ENCODE measurements around the gene PITPNM2. TPM values are rescaled to one million over a fixed set of nuclear protein-coding genes. Genes with fewer than 3 reads are reported as not detected.

Gene PITPNM2
- total RNA-seq, 2 experiments from 2014 or later = 15.3 to 17.9 TPM

DNA sequence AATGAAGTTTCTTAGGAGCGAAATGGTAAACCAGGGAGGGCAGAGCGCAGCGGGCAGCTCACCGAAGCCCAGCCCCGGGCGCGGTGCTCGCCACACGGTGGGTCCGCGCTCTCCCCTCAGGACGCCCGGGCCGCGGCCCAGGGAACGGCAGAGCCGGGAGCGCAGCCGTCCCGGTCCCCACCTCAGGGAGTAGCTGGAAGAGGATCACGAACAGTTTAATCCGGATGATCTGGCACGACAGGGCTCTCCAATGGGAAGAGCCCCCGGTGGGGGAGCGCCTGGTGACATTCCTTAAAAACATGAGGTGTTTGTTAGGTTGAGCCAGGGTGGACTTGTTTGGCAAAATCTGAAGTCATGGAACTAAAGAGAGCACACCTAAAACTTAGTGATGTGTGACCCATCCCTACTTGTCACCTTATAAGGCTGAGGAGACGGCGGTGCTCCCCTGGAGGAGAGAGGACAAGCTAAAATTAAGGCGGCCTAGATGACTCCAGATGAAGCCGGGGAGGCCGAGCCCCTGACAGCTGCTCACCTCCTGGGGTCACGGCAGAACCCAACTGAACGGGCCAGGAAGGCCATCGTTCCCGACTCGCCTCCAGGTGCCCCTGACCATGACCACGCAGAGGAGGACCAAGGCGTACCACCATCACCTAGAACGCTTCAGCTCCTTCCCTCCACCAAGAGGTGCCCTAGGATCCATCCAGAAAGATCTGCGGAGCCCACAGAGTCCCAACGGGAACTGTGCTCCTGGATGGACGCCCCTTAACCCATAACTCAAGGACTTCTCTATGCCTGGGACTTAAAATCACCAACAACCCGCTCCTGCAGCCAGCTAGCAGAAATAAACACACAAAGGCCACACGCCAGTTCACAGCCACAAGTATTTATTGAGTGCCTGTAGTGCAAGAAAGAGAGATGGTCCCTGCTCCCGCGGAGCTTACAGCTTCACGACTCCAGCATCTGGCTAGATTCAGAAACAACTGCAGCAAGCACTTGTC, 866 bp upstream of the PITPNM2 start:
- Mint-ChIP-seq H3K36me3 (ENCODE audit: low read depth) (peaks cover 8% of the 10 kb centered on the region), H3K27me3 (no peaks in the 10 kb centered on the region), H3K27ac (peak overlapping the region; percentile 87), H3K9me3 (no peaks in the 10 kb centered on the region), H3K4me1 (ENCODE audit: low read depth) (peaks cover 30% of the 10 kb centered on the region), H3K4me3 (peak overlapping the region; percentile 76)
- ChIA-PET CTCF (interaction anchor here (0.8 to 4.3 kb wide), 6 partner anchors 10 to 109 kb away, joined by 3 to 18 read pairs (median 5); no protein-coding TSS in a partner anchor), POLR2A (interaction anchor here (0.6 to 4.3 kb wide), 18 partner anchors 9 to 212 kb away, joined by 3 to 23 read pairs (median 3); partner anchors contain the start of genes ARL6IP4, MPHOSPH9, MTRFR and OGFOD2)
- intact Hi-C loops (cut with micrococcal nuclease) = loop anchor here (5.0 to 10.0 kb wide), 2 partner anchors 104 to 177 kb away; partner anchors contain the start of gene OGFOD2
- ATAC-seq (peak; percentile 17), DNase-seq (peak; percentile 25)
- TF ChIP-seq, protein P1, sequence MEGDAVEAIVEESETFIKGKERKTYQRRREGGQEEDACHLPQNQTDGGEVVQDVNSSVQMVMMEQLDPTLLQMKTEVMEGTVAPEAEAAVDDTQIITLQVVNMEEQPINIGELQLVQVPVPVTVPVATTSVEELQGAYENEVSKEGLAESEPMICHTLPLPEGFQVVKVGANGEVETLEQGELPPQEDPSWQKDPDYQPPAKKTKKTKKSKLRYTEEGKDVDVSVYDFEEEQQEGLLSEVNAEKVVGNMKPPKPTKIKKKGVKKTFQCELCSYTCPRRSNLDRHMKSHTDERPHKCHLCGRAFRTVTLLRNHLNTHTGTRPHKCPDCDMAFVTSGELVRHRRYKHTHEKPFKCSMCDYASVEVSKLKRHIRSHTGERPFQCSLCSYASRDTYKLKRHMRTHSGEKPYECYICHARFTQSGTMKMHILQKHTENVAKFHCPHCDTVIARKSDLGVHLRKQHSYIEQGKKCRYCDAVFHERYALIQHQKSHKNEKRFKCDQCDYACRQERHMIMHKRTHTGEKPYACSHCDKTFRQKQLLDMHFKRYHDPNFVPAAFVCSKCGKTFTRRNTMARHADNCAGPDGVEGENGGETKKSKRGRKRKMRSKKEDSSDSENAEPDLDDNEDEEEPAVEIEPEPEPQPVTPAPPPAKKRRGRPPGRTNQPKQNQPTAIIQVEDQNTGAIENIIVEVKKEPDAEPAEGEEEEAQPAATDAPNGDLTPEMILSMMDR (IDR thresholded peaks at IDR 0.05) = no peak

GRCh38 chr12:123150275-123150743, 581 bp downstream of the PITPNM2 start:
- Mint-ChIP-seq H3K36me3 (ENCODE audit: low read depth) (peaks cover 5% of the 10 kb centered on the region), H3K4me3 (peak overlapping the region; percentile 74), H3K27ac (no peak overlapping the region), H3K9me3 (no peaks in the 10 kb centered on the region), H3K4me1 (ENCODE audit: low read depth) (peaks cover 30% of the 10 kb centered on the region), H3K27me3 (no peaks in the 10 kb centered on the region)
- DNase-seq (peak; percentile 58), ATAC-seq (peak; percentile 40)
- intact Hi-C loops (cut with micrococcal nuclease) = loop anchor here (5.0 to 10.0 kb wide), 2 partner anchors 103 to 176 kb away; partner anchors contain the start of gene OGFOD2
- CTCF ChIA-PET = interaction anchor here (1.6 to 4.3 kb wide), 5 partner anchors 75 to 108 kb away, joined by 5 to 18 read pairs (median 6); no protein-coding TSS in a partner anchor
- TF ChIP-seq, protein P1 (IDR thresholded peaks at IDR 0.05) = no peak
- POLR2A ChIA-PET = interaction anchor here (0.6 to 4.3 kb wide), 8 partner anchors 9 to 164 kb away, joined by 3 to 23 read pairs (median 4); no protein-coding TSS in a partner anchor

DNA sequence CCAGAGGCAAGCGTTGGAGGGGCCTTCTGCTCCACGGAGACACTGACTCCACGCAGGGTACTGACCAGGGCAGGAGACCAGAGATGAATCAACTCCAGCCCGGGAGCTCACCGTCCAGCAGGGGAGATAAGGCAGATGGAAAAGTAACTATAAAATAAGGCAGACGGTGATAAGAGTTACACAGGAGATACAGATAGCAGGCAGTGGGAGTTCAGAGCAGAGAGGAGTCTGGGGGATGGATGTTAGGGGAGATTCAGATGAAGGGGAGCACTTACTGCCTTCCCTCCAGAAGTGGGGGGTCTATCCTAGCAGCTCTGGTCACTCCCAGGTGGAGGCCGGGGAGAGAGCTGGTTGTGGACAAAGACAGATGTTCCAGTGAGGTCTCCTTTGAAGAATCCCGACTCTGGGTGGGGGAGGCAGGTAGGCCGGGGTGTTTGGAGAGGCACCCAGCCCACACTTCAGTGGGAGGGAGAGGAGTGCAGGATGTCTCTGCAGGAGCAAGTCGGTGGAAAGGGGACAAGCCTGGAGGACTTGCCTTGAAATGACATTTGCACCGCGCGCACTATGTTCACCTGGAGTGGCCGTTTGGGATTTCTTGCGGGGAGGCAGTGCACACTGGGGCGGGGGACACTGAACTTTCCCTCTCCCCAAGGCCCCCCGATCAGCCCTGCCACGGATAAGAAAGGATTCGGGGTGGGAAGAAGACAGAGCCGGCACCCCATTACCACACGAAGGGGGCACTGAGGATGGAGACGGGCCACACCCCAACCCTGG, 1.2 kb downstream of the PITPNM2 start:
- Mint-ChIP-seq H3K4me3 (peak overlapping the region; percentile 74), H3K27me3 (no peaks in the 10 kb centered on the region), H3K36me3 (ENCODE audit: low read depth) (peaks cover 5% of the 10 kb centered on the region), H3K27ac (peak overlapping the region; percentile 72), H3K4me1 (ENCODE audit: low read depth) (peaks cover 30% of the 10 kb centered on the region), H3K9me3 (no peaks in the 10 kb centered on the region)
- no peak for ATAC-seq
- POLR2A ChIA-PET = interaction anchor here (0.6 to 2.1 kb wide), 6 partner anchors 16 to 164 kb away, joined by 3 to 6 read pairs (median 4); no protein-coding TSS in a partner anchor
- intact Hi-C loops (cut with micrococcal nuclease) = loop anchor here (5.0 to 10.0 kb wide), 2 partner anchors 102 to 175 kb away; partner anchors contain the start of gene OGFOD2
- TF ChIP-seq, protein P1 (IDR thresholded peaks at IDR 0.05) = no peak
- DNase-seq = no peak
- CTCF ChIA-PET = interaction anchor here (0.9 to 2.9 kb wide), 5 partner anchors 30 to 107 kb away, joined by 3 to 10 read pairs (median 5); no protein-coding TSS in a partner anchor

- ATAC-seq (no peak), DNase-seq (no peak)
- Mint-ChIP-seq H3K4me1 (ENCODE audit: low read depth) (peaks cover 31% of the 10 kb centered on the region), H3K27ac (no peak overlapping the region), H3K4me3 (peak overlapping the region; percentile 74), H3K9me3 (no peaks in the 10 kb centered on the region), H3K36me3 (ENCODE audit: low read depth) (peaks cover 5% of the 10 kb centered on the region), H3K27me3 (no peaks in the 10 kb centered on the region)
- CTCF ChIA-PET = interaction anchor here (0.9 to 2.9 kb wide), 5 partner anchors 29 to 106 kb away, joined by 3 to 10 read pairs (median 5); no protein-coding TSS in a partner anchor
- intact Hi-C loops (cut with micrococcal nuclease) = no loop called here
- TF ChIP-seq, protein P1 (IDR thresholded peaks at IDR 0.05) = no peak
- POLR2A ChIA-PET = interaction anchor here (1.2 to 1.7 kb wide), 2 partner anchors 17 to 74 kb away, joined by 3 to 6 read pairs; no protein-coding TSS in a partner anchor
Measured at GRCh38 chr12:123149088-123149487, 1.8 kb downstream of the PITPNM2 start.
